Naive thymus-derived CD4-positive, alpha-beta T cell (primary cell): Measurements from ENCODE around the gene PRSS8. TPM values are rescaled to one million over a fixed set of nuclear protein-coding genes. Genes with fewer than 3 reads are reported as not detected.
"Not testable (repeated sequence)": the region's sequence is repeated elsewhere in the genome, so short reads cannot be mapped to it uniquely, and the experiment has no call there.

Experiments used
- ATAC-seq: fragments of 150-1000 bp; cut with Tn5 transposase; 2 replicates; pipeline ENCODE4 v1.10.0; 2021; ENCODE audit warnings: mild to moderate bottlenecking, moderate library complexity
- CTCF ChIA-PET: fragments of 350-600 bp; sonication (Branson Sonifier 250); formaldehyde crosslinking; loops from one replicate; lab custom pipeline; 2021; ENCODE audit warnings: antibody characterized with exemption; lab: Charles Lee
- POLR2A ChIA-PET: fragments of 350-600 bp; sonication (Branson Sonifier 250); formaldehyde crosslinking; loops from one replicate; lab custom pipeline; 2021; ENCODE audit warnings: antibody characterized with exemption, inconsistent platforms; lab: Charles Lee
- DNase-seq, 9 donors: peaks; one replicate each; pipeline versions ENCODE4 v3.0.0 to v3.0.0-alpha.2; 2020 to 2022; ENCODE audit warnings: mixed read lengths in 1 of 9
- H3K27ac ChIP-seq: one replicate; pipeline ENCODE4 v1.7.0; 2013; ENCODE audit warnings: mild to moderate bottlenecking, low read depth, low read length, moderate library complexity
- H3K27me3 ChIP-seq, 2 donors: one replicate each; pipeline ENCODE4 v1.7.0; 2013; ENCODE audit warnings: low read length in 2 of 2, mild to moderate bottlenecking in 2 of 2, moderate library complexity in 2 of 2; ENCODE audit not compliant: control insufficient read depth in 2 of 2, insufficient read depth in 2 of 2
- H3K36me3 ChIP-seq, 3 experiments: 1 replicate in 2 of 3; 2 replicates in 1 of 3; pipeline ENCODE4 v1.7.0; 2013; ENCODE audit warnings: low read length in 3 of 3, mild to moderate bottlenecking in 3 of 3, moderate library complexity in 1 of 3; ENCODE audit not compliant: insufficient read depth in 3 of 3, control insufficient read depth in 2 of 3
- H3K4me1 ChIP-seq, 2 donors: one replicate each; pipeline ENCODE4 v1.7.0; 2013; ENCODE audit warnings: low read length in 2 of 2, mild to moderate bottlenecking in 2 of 2, moderate library complexity in 1 of 2; ENCODE audit not compliant: control insufficient read depth in 2 of 2, insufficient read depth in 2 of 2
- H3K4me3 ChIP-seq: 2 replicates; pipeline ENCODE4 v1.7.0; 2013; ENCODE audit warnings: mild to moderate bottlenecking, low read length
- H3K9me3 ChIP-seq, 3 experiments: 1 replicate in 2 of 3; 2 replicates in 1 of 3; pipeline ENCODE4 v1.7.0; 2013; ENCODE audit warnings: low read length in 3 of 3; ENCODE audit not compliant: control insufficient read depth in 2 of 3
- H3K27ac Mint-ChIP-seq, 9 donors: one replicate each; pipeline ENCODE4 v1.8.0; 2020 to 2022; ENCODE audit warnings: mixed read lengths in 9 of 9, mild to moderate bottlenecking in 8 of 9, moderate library complexity in 5 of 9, inconsistent platforms in 2 of 9
- H3K27me3 Mint-ChIP-seq, 5 donors: one replicate each; pipeline ENCODE4 v1.8.0; 2021 to 2022; ENCODE audit warnings: mixed read lengths in 5 of 5, mild to moderate bottlenecking in 1 of 5
- H3K36me3 Mint-ChIP-seq, 5 donors: one replicate each; pipeline ENCODE4 v1.8.0; 2020 to 2022; ENCODE audit warnings: mixed read lengths in 5 of 5, mild to moderate bottlenecking in 3 of 5, inconsistent platforms in 1 of 5
- H3K4me1 Mint-ChIP-seq, 7 donors: one replicate each; pipeline ENCODE4 v1.8.0; 2020 to 2022; ENCODE audit warnings: mixed read lengths in 7 of 7, mild to moderate bottlenecking in 3 of 7, inconsistent platforms in 1 of 7
- H3K4me3 Mint-ChIP-seq, 10 donors: one replicate each; pipeline ENCODE4 v1.8.0; 2020 to 2022; ENCODE audit warnings: mild to moderate bottlenecking in 10 of 10, mixed read lengths in 10 of 10, moderate library complexity in 6 of 10, inconsistent platforms in 2 of 10
- H3K9me3 Mint-ChIP-seq, 11 donors: one replicate each; pipeline ENCODE4 v1.8.0; 2020 to 2022; ENCODE audit warnings: mixed read lengths in 11 of 11, mild to moderate bottlenecking in 4 of 11, inconsistent platforms in 1 of 11, moderate library complexity in 1 of 11
- intact Hi-C, 2 donors: fragments of 100-400 bp; cut with micrococcal nuclease; formaldehyde crosslinking; loops; one replicate each; pipeline ENCODE4 v1.15.1; 2023
- polyA plus RNA-seq, 2 donors: library from polyadenylated mRNA; unstranded; fragments of 300-500 nt; fragmentation: Illumina TruSeq; gene quantifications; one replicate each; pipeline ENCODE4 v1.2.3, GENCODE V29; 2021
- total RNA-seq, 6 experiments: library from RNA in 5 of 6; stranded (reverse) in 5 of 6; gene quantifications; 1 replicate in 5 of 6; 2 replicates in 1 of 6; pipeline ENCODE4 v1.2.3 and lab custom pipeline; 2021 to 2026

The PRSS8 gene
- total and polyA plus RNA-seq, 7 experiments from 2014 or later: not detected

DNA sequence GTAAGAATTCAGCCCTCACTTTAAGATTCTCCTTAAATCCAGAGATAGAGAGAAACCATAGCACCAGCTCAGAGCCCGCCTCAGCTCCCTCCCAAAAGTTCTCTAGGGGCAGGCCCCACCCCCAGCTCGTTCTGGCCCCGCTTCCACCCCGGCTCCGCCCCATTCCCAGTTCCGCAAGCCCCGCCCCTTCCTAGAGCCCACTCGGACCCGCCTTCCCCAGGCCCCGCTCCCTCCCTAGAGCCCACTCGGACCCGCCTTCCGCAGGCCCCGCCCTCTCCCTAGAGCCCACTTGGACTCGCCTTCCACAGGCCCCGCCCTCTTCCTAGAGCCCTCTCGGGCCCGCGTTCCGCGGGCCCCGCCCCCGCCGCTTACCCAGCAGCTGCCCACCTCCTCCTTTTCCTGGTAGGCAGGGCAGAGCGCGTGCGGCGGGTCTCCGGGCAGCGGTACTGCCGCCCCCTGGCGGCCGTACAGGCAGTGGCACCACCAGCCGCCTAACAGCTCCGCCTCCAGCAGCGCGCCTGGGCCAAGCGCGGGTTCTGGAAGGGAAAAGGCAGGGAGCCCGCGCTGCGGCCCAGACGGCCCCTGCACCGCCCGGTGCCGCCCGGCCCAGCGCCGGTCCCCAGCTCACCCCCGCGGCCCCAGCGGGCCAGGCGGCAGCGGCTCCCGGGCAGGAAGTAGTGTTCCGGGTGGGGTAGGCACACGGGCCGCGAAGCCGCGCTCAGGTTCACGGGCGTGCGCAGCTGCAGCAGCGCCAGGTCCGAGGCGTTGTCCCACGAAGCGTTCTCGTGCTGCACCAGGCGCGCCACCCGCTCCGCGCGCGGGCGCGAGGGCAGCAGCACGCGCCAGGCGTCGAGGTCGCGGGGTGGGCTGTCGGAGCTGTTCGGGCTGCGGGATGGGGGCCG is 6.8 kb upstream of the PRSS8 start:
- peak overlapping the region; percentile 73 to 94 (median 84) for H3K27ac Mint-ChIP-seq
- ATAC-seq (peak; percentile 95), DNase-seq (peak; percentile 91 to 98 (median 95))
- H3K4me3 Mint-ChIP-seq: peak overlapping the region; percentile 61 to 84 (median 72)
- H3K27ac ChIP-seq: peak overlapping the region; percentile 74
- no peaks in the 10 kb centered on the region for H3K36me3 Mint-ChIP-seq
- no peaks in the 10 kb centered on the region for H3K36me3 ChIP-seq
- no peaks in the 10 kb centered on the region for H3K9me3 ChIP-seq
- POLR2A ChIA-PET: interaction anchor here (0.6 to 6.3 kb wide), 27 partner anchors 10 to 727 kb away, joined by 3 to 183 read pairs (median 5); partner anchors contain the start of genes FUS, KAT8, PYCARD and PYDC1
- peaks cover 0 to 3% (median 0%) of the 10 kb centered on the region in 5 donors for H3K27me3 Mint-ChIP-seq
- peak overlapping the region; percentile 68 for H3K4me3 ChIP-seq
- intact Hi-C loops: loop anchor here (1.0 to 2.0 kb wide), 15 partner anchors 25 to 727 kb away; partner anchors contain the start of genes ARMC5 (in 2 of the 2), HSD3B7 (in 2 of the 2), KAT8 (in 2 of the 2) and SETD1A (in 2 of the 2)
- CTCF ChIA-PET: interaction anchor here (0.5 to 3.0 kb wide), 22 partner anchors 10 to 727 kb away, joined by 3 to 27 read pairs (median 4); partner anchors contain the start of genes FUS, HSD3B7, KAT8 and ZNF646
- no peaks in the 10 kb centered on the region for H3K27me3 ChIP-seq
- peaks cover 0 to 17% (median 14%) of the 10 kb centered on the region in 7 donors for H3K4me1 Mint-ChIP-seq
- peaks cover 6 to 14% of the 10 kb centered on the region in 2 donors for H3K4me1 ChIP-seq
- peaks cover 0 to 2% (median 0%) of the 10 kb centered on the region in 11 donors for H3K9me3 Mint-ChIP-seq

- CTCF ChIA-PET: interaction anchor here (0.5 to 3.0 kb wide), 16 partner anchors 11 to 726 kb away, joined by 3 to 27 read pairs (median 4); partner anchors contain the start of genes FUS, KAT8, ZNF646 and ZNF668
- H3K27ac Mint-ChIP-seq: peak overlapping the region; percentile 73 to 94 (median 84)
Measured at GRCh38 chr16:31141489-31142108, 6.1 kb upstream of the PRSS8 start.

DNA sequence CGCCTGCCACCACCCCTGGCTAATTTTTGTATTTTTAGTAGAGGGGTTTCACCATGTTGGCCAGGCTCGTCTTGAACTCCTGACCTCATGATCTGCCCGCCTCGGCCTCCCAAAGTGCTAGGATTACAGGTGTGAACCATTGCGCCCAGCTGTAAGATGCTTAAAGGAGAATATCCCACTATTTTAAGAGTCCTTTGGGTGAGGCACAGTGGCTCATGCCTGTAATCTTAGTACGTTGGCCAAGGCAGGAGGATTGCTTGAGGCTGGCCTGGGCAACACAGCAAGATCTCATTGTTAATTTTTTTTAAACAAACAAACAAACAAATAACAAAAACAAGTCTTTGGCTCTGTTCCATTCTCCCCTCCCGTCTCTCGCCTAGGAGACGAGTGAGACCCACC is 5.5 kb upstream of the PRSS8 start:
- DNase-seq, H3K9me3 ChIP-seq, intact Hi-C loops, H3K4me3 ChIP-seq, H3K36me3 Mint-ChIP-seq, H3K36me3 ChIP-seq, H3K27me3 ChIP-seq, H3K27me3 Mint-ChIP-seq, H3K27ac ChIP-seq, H3K9me3 Mint-ChIP-seq, ATAC-seq: not testable (repeated sequence)
- H3K4me1 ChIP-seq: peaks cover 6 to 14% of the 10 kb centered on the region in 2 donors
- CTCF ChIA-PET: interaction anchor here (0.6 to 1.7 kb wide), 2 partner anchors 19 to 193 kb away, joined by 3 to 5 read pairs; no protein-coding TSS in a partner anchor
- peak overlapping the region in 1 of 10 donors; percentile 39 for H3K4me3 Mint-ChIP-seq
- POLR2A ChIA-PET: interaction anchor here (1.3 to 3.5 kb wide), 4 partner anchors 10 to 67 kb away, joined by 8 to 87 read pairs (median 16); partner anchors contain the start of genes FUS, KAT8, ZNF646 and ZNF668
- peaks cover 2 to 17% (median 14%) of the 10 kb centered on the region in 7 donors for H3K4me1 Mint-ChIP-seq
- H3K27ac Mint-ChIP-seq: peak overlapping the region in 5 of 9 donors; percentile 26 to 69 (median 45)

More at GRCh38 chr16:31141489-31142108, 6.1 kb upstream of the PRSS8 start:
- intact Hi-C loops: loop anchor here (1.0 to 2.0 kb wide), 15 partner anchors 24 to 728 kb away; partner anchors contain the start of genes ARMC5 (in 2 of the 2), HSD3B7 (in 2 of the 2), KAT8 (in 2 of the 2) and SETD1A (in 2 of the 2)
- Mint-ChIP-seq H3K4me1 (peaks cover 0 to 17% (median 14%) of the 10 kb centered on the region in 7 donors), H3K27me3 (peaks cover 0 to 3% (median 0%) of the 10 kb centered on the region in 5 donors), H3K9me3 (peaks cover 0 to 2% (median 0%) of the 10 kb centered on the region in 11 donors), H3K4me3 (peak overlapping the region; percentile 61 to 84 (median 72)), H3K36me3 (no peaks in the 10 kb centered on the region)
- POLR2A ChIA-PET: interaction anchor here (0.6 to 6.3 kb wide), 27 partner anchors 10 to 728 kb away, joined by 3 to 183 read pairs (median 5); partner anchors contain the start of genes FUS, KAT8, PYCARD and PYDC1
- Histone ChIP-seq H3K4me1 (peaks cover 6 to 14% of the 10 kb centered on the region in 2 donors), H3K4me3 (peak overlapping the region; percentile 68), H3K27ac (peak overlapping the region; percentile 74), H3K9me3 (no peaks in the 10 kb centered on the region), H3K36me3 (no peaks in the 10 kb centered on the region), H3K27me3 (no peaks in the 10 kb centered on the region)
- ATAC-seq (no peak), DNase-seq (no peak)

- H3K4me3 ChIP-seq: no peak overlapping the region
- Mint-ChIP-seq H3K4me3 (no peak overlapping the region), H3K27ac (peak overlapping the region in 2 of 9 donors; percentile 46 to 68), H3K27me3 (peaks cover 0 to 2% (median 0%) of the 10 kb centered on the region in 5 donors), H3K4me1 (peaks cover 7 to 16% (median 13%) of the 10 kb centered on the region in 7 donors), H3K9me3 (peaks cover 0 to 2% (median 0%) of the 10 kb centered on the region in 11 donors), H3K36me3 (no peaks in the 10 kb centered on the region)
- no peaks in the 10 kb centered on the region for H3K36me3 ChIP-seq
- H3K9me3 ChIP-seq: no peaks in the 10 kb centered on the region
- no peak overlapping the region for H3K27ac ChIP-seq
- ChIA-PET POLR2A (interaction anchor here (0.6 to 1.2 kb wide), 2 partner anchors 21 to 172 kb away, joined by 4 to 5 read pairs; partner anchors contain the start of gene KAT8), CTCF (interaction anchor here (1.8 kb wide), 1 partner anchor 20 kb away, joined by 5 read pairs; no protein-coding TSS in a partner anchor)
- H3K27me3 ChIP-seq: no peaks in the 10 kb centered on the region
- no peak for ATAC-seq
- DNase-seq: no peak
- intact Hi-C loops: no loop called here
- peaks cover 6 to 14% of the 10 kb centered on the region in 2 donors for H3K4me1 ChIP-seq
Measured at GRCh38 chr16:31138621-31139578, 3.4 kb upstream of the PRSS8 start.

- H3K27ac ChIP-seq, H3K9me3 ChIP-seq, ATAC-seq, H3K4me3 Mint-ChIP-seq, H3K9me3 Mint-ChIP-seq, H3K27me3 Mint-ChIP-seq, H3K27me3 ChIP-seq, intact Hi-C loops, H3K4me1 Mint-ChIP-seq, CTCF ChIA-PET, H3K36me3 Mint-ChIP-seq, H3K4me3 ChIP-seq, H3K4me1 ChIP-seq, DNase-seq: not testable (repeated sequence)
- H3K36me3 ChIP-seq: peaks cover 0 to 18% (median 0%) of the 10 kb centered on the region in 3 experiments
- POLR2A ChIA-PET: interaction anchor here (1.1 to 1.2 kb wide), 2 partner anchors 16 to 19 kb away, joined by 5 read pairs; partner anchors contain the start of gene KAT8
- peak overlapping the region in 1 of 9 donors; percentile 3 for H3K27ac Mint-ChIP-seq
Measured at GRCh38 chr16:31136822-31137499, 1.4 kb upstream of the PRSS8 start.
